HCT116 (cell line): Measurements from ENCODE around the gene CSGALNACT2. TPM values are rescaled to one million over a fixed set of nuclear protein-coding genes. Genes with fewer than 3 reads are reported as not detected.

Experiments used
- ATAC-seq: fragments of 200-7000 bp; cut with Tn5 transposase; 2 replicates; pipeline ENCODE4 v1.9.1; 2020; ENCODE audit warnings: mild to moderate bottlenecking, moderate library complexity
- BruUV-seq: library from RNA; stranded (reverse); fragments of 400-500 nt; replicated peaks from 2 replicates; lab custom pipeline; 2021; lab: Mats Ljungman, UMichigan
- CTCF ChIA-PET: fragments of 300-600 bp; sonication (Branson Sonifier 250); formaldehyde crosslinking; loops from one replicate; lab custom pipeline; 2021; ENCODE audit warnings: antibody characterized with exemption; lab: Charles Lee
- POLR2A ChIA-PET: fragments of 300-600, 350-600 bp; sonication (Branson Sonifier 250); formaldehyde crosslinking; loops from one replicate; lab custom pipeline; 2021; ENCODE audit warnings: antibody characterized with exemption; lab: Charles Lee
- RAD21 ChIA-PET, 2 experiments: fragments of 300-600 bp; sonication (Branson Sonifier 250); formaldehyde crosslinking; loops; one replicate each; lab custom pipeline; 2023; ENCODE audit warnings: low total read pairs in 2 of 2; ENCODE audit not compliant: uncharacterized antibody in 2 of 2, unreplicated experiment in 2 of 2, low non-redundant PET in 1 of 2; lab: Charles Lee
- DNase-seq: peaks from one replicate; pipeline ENCODE4 v3.0.0-alpha.2; 2010; ENCODE audit warnings: low read depth, low spot score
- H2AFZ ChIP-seq: fragments of 200-600 bp; shearing (Covaris generic), sonication (generic); 2 replicates; pipeline ENCODE4 v1.6.1; 2017; ENCODE audit warnings: low read depth, mixed run types, mixed read lengths, antibody characterized with exemption, low read length; ENCODE audit not compliant: poor library complexity, severe bottlenecking
- H3K27ac ChIP-seq: 2 replicates; pipeline ENCODE4 v1.5.1; 2012; ENCODE audit warnings: low read depth, low read length
- H3K27me3 ChIP-seq: fragments of 200-600 bp; sonication (generic); 2 replicates; pipeline ENCODE4 v1.6.1; 2016; ENCODE audit warnings: mixed run types, low read length, mixed read lengths; ENCODE audit not compliant: insufficient read depth
- H3K36me3 ChIP-seq, 2 experiments: fragments of 200-500 bp in 1 of 2; fragments of 200-600 bp in 1 of 2; sonication (Bioruptor generic) in 1 of 2; sonication (generic) in 1 of 2; 2 replicates each; pipeline versions ENCODE4 v1.5.1 to v1.6.1; 2014 to 2016; ENCODE audit warnings: low read length in 2 of 2, inconsistent platforms in 1 of 2, mixed read lengths in 1 of 2, mixed run types in 1 of 2; ENCODE audit not compliant: insufficient read depth in 2 of 2, control insufficient read depth in 1 of 2
- H3K4me1 ChIP-seq, 2 experiments: fragments of 200-600 bp in 1 of 2; sonication (generic) in 1 of 2; 2 replicates each; pipeline versions ENCODE4 v1.5.1 to v1.6.1; 2012 to 2017; ENCODE audit warnings: low read length in 2 of 2, inconsistent platforms in 1 of 2, mild to moderate bottlenecking in 1 of 2, mixed read lengths in 1 of 2, mixed run types in 1 of 2, moderate library complexity in 1 of 2; ENCODE audit not compliant: insufficient read depth in 2 of 2, control insufficient read depth in 1 of 2
- H3K4me2 ChIP-seq: fragments of 200-600 bp; sonication (generic); 2 replicates; pipeline ENCODE4 v1.6.1; 2017; ENCODE audit warnings: mixed run types, low read length, mixed read lengths
- H3K4me3 ChIP-seq, 2 experiments: fragments of 200-600 bp in 1 of 2; sonication (generic) in 1 of 2; replicated peaks in 1 of 2; 2 replicates each; pipeline ENCODE4 v1.5.1; 2011 to 2016; ENCODE audit warnings: low read length in 2 of 2, control low read depth in 1 of 2, low read depth in 1 of 2, mild to moderate bottlenecking in 1 of 2, mixed read lengths in 1 of 2, mixed run types in 1 of 2
- H3K79me2 ChIP-seq: fragments of 200-600 bp; sonication (generic); 2 replicates; pipeline ENCODE4 v1.6.1; 2017; ENCODE audit warnings: mild to moderate bottlenecking, mixed run types, low read length, moderate library complexity, mixed read lengths; ENCODE audit not compliant: insufficient read depth
- H3K9ac ChIP-seq: fragments of 200-600 bp; sonication (generic); 2 replicates; pipeline ENCODE4 v1.6.1; 2016; ENCODE audit warnings: low read length, mixed read lengths
- H3K9me2 ChIP-seq: fragments of 200-600 bp; sonication (generic), shearing (Covaris generic); 2 replicates; pipeline ENCODE4 v1.6.1; 2017; ENCODE audit warnings: mixed run types, mild to moderate bottlenecking, moderate library complexity; ENCODE audit not compliant: insufficient read depth
- H3K9me3 ChIP-seq, 2 experiments: fragments of 200-500 bp in 1 of 2; fragments of 200-600 bp in 1 of 2; sonication (Bioruptor generic) in 1 of 2; sonication (generic) in 1 of 2; 2 replicates each; pipeline ENCODE4 v1.6.1; 2014 to 2017; ENCODE audit warnings: low read length in 2 of 2, mixed read lengths in 2 of 2, inconsistent platforms in 1 of 2, low read depth in 1 of 2, mild to moderate bottlenecking in 1 of 2, mixed run types in 1 of 2, moderate library complexity in 1 of 2; ENCODE audit not compliant: control insufficient read depth in 1 of 2, insufficient read depth in 1 of 2
- H4K20me1 ChIP-seq: fragments of 200-600 bp; sonication (generic), shearing (Covaris generic); 2 replicates; pipeline ENCODE4 v1.6.1; 2017; ENCODE audit warnings: mixed run types, mild to moderate bottlenecking, moderate library complexity; ENCODE audit not compliant: insufficient read depth
- CBX3 ChIP-seq: IDR thresholded peaks from 2 replicates; pipeline ENCODE4 v1.6.1; 2012; ENCODE audit warnings: low read depth
- ELF1 ChIP-seq: IDR thresholded peaks from 2 replicates; pipeline ENCODE4 v1.6.1; 2012; ENCODE audit warnings: low read depth, borderline replicate concordance
- EZH2 ChIP-seq: fragments of 200-600 bp; sonication (generic); IDR thresholded peaks from 2 replicates; pipeline ENCODE4 v1.6.1; 2017; ENCODE audit warnings: antibody characterized with exemption, mixed run types
- EZH2phosphoT487 ChIP-seq: fragments of 200-600 bp; IDR thresholded peaks from 2 replicates; pipeline ENCODE4 v1.6.1; 2018; ENCODE audit warnings: antibody characterized with exemption, borderline replicate concordance
- JUND ChIP-seq: IDR thresholded peaks from 2 replicates; pipeline ENCODE4 v1.6.1; 2012
- SIN3A ChIP-seq: IDR thresholded peaks from 2 replicates; pipeline ENCODE4 v1.6.1; 2012; ENCODE audit warnings: low read depth
- SRF ChIP-seq: IDR thresholded peaks from 2 replicates; pipeline ENCODE4 v1.6.1; 2012; ENCODE audit warnings: low read depth
- YY1 ChIP-seq: IDR thresholded peaks from 2 replicates; pipeline ENCODE4 v1.6.1; 2011; ENCODE audit warnings: low read length, low read depth, moderate library complexity, mild to moderate bottlenecking; ENCODE audit not compliant: insufficient replicate concordance; ENCODE audit errors: extremely low read depth
- ZNF274 ChIP-seq: fragments of 200-500 bp; sonication (Bioruptor generic); IDR thresholded peaks from 2 replicates; pipeline ENCODE4 v1.6.1; 2014; ENCODE audit warnings: mild to moderate bottlenecking, low read depth, low read length, inconsistent platforms
- intact Hi-C: fragments of 100-400 bp; cut with micrococcal nuclease; formaldehyde crosslinking; loops from 2 replicates; pipeline ENCODE4 v1.10.0; 2022
- total RNA-seq: library from RNA; stranded (reverse); gene quantifications from one replicate; pipeline ENCODE4 v1.2.1, GENCODE V29; 2021; ENCODE audit not compliant: unreplicated experiment
- TF ChIP-seq, protein P1 (sequence below): IDR thresholded peaks from 2 replicates; pipeline ENCODE4 v1.6.1; 2012
- TF ChIP-seq, protein P2 (sequence below): IDR thresholded peaks from 2 replicates; pipeline ENCODE4 v1.6.1; 2012; ENCODE audit warnings: low read depth
- TF ChIP-seq, protein P3 (sequence below), 3 experiments: fragments of 200-600 bp in 1 of 3; sonication (generic) in 1 of 3; IDR thresholded peaks in 2 of 3; conservative IDR thresholded peaks in 1 of 3; 2 replicates each; pipeline ENCODE4 v1.5.1; 2012 to 2017; ENCODE audit warnings: low read depth in 2 of 3, low read length in 2 of 3, antibody characterized with exemption in 1 of 3, borderline replicate concordance in 1 of 3, control low read depth in 1 of 3, mild to moderate bottlenecking in 1 of 3, mixed read lengths in 1 of 3, mixed run types in 1 of 3, moderate library complexity in 1 of 3; ENCODE audit not compliant: insufficient read depth in 1 of 3
- TF ChIP-seq, protein P4 (sequence below): IDR thresholded peaks from 2 replicates; pipeline ENCODE4 v1.6.1; 2012

The CSGALNACT2 gene
- total RNA-seq, 1 experiment from 2014 or later: 9.9 TPM

DNA sequence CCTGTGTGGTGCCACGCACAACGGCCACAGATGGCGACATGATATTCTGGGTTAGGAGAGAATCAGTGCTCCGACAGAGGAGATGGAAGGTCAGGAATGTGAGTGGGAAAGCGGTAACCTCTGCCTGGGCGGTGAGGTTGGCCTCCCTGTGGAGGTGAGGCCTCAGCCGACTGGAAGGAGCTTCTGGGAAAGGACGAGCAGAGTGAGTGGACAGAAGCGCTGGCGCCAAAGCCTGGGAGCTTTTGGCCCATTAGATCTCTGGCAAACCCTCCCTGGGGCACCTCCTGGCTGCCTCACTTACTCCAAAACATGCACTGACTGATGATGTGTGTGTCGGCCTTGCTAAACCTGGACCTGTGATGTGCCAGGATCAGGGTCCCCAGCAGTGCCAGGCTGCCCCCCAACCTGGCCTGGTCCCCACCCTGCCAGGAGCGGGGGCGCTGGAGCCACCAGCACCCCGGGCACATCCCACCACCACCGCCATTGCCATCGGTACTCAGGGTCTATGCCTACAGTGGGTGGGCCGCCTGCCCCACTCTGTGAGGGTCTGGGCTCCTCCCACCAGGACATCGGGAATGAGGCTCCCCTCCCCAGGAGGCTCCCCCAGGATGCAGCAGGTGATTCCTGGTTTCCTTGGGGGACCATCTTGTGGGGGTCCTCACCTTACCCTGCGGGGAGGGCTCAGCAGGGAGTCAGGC lies 77.7 kb downstream of the CSGALNACT2 start:
- CTCF ChIA-PET: interaction anchor here (4.7 kb wide), 1 partner anchor 11 kb away, joined by 39 read pairs; no protein-coding TSS in a partner anchor
- TF ChIP-seq SRF (no peak), ELF1 (no peak), SIN3A (no peak), YY1 (no peak), EZH2 (no peak), ZNF274 (no peak), EZH2phosphoT487 (no peak), JUND (no peak), CBX3 (no peak)
- TF ChIP-seq, protein P1, sequence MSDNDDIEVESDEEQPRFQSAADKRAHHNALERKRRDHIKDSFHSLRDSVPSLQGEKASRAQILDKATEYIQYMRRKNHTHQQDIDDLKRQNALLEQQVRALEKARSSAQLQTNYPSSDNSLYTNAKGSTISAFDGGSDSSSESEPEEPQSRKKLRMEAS: no peak
- TF ChIP-seq, protein P2, sequence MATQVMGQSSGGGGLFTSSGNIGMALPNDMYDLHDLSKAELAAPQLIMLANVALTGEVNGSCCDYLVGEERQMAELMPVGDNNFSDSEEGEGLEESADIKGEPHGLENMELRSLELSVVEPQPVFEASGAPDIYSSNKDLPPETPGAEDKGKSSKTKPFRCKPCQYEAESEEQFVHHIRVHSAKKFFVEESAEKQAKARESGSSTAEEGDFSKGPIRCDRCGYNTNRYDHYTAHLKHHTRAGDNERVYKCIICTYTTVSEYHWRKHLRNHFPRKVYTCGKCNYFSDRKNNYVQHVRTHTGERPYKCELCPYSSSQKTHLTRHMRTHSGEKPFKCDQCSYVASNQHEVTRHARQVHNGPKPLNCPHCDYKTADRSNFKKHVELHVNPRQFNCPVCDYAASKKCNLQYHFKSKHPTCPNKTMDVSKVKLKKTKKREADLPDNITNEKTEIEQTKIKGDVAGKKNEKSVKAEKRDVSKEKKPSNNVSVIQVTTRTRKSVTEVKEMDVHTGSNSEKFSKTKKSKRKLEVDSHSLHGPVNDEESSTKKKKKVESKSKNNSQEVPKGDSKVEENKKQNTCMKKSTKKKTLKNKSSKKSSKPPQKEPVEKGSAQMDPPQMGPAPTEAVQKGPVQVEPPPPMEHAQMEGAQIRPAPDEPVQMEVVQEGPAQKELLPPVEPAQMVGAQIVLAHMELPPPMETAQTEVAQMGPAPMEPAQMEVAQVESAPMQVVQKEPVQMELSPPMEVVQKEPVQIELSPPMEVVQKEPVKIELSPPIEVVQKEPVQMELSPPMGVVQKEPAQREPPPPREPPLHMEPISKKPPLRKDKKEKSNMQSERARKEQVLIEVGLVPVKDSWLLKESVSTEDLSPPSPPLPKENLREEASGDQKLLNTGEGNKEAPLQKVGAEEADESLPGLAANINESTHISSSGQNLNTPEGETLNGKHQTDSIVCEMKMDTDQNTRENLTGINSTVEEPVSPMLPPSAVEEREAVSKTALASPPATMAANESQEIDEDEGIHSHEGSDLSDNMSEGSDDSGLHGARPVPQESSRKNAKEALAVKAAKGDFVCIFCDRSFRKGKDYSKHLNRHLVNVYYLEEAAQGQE: no peak
- TF ChIP-seq, protein P3, sequence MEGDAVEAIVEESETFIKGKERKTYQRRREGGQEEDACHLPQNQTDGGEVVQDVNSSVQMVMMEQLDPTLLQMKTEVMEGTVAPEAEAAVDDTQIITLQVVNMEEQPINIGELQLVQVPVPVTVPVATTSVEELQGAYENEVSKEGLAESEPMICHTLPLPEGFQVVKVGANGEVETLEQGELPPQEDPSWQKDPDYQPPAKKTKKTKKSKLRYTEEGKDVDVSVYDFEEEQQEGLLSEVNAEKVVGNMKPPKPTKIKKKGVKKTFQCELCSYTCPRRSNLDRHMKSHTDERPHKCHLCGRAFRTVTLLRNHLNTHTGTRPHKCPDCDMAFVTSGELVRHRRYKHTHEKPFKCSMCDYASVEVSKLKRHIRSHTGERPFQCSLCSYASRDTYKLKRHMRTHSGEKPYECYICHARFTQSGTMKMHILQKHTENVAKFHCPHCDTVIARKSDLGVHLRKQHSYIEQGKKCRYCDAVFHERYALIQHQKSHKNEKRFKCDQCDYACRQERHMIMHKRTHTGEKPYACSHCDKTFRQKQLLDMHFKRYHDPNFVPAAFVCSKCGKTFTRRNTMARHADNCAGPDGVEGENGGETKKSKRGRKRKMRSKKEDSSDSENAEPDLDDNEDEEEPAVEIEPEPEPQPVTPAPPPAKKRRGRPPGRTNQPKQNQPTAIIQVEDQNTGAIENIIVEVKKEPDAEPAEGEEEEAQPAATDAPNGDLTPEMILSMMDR (IDR thresholded peaks at IDR 0.05 in 2 of 3, conservative IDR thresholded peaks at IDR 0.05 in 1 of 3; ENCODE audit: borderline replicate concordance in 1 of 3, insufficient read depth in 1 of 3, low read depth in 2 of 3, low read length in 2 of 3): no peak
- TF ChIP-seq, protein P4, sequence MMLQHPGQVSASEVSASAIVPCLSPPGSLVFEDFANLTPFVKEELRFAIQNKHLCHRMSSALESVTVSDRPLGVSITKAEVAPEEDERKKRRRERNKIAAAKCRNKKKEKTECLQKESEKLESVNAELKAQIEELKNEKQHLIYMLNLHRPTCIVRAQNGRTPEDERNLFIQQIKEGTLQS: no peak
- H3K36me3 ChIP-seq: no peaks in the 10 kb centered on the region
- POLR2A ChIA-PET: no interaction called here
- no peaks in the 10 kb centered on the region for H4K20me1 ChIP-seq
- H3K4me2 ChIP-seq: no peak overlapping the region
- H3K9ac ChIP-seq: no peak overlapping the region
- H3K4me3 ChIP-seq: no peak overlapping the region
- no peaks in the 10 kb centered on the region for H3K79me2 ChIP-seq
- peaks cover 11 to 22% of the 10 kb centered on the region in 2 experiments for H3K4me1 ChIP-seq
- no peak overlapping the region for H3K27ac ChIP-seq
- H3K27me3 ChIP-seq: no peaks in the 10 kb centered on the region
- DNase-seq: no peak
- H2AFZ ChIP-seq: no peak overlapping the region
- ATAC-seq: no peak
- no peaks in the 10 kb centered on the region for H3K9me2 ChIP-seq
- RAD21 ChIA-PET: no interaction called here
- H3K9me3 ChIP-seq: no peaks in the 10 kb centered on the region
- BruUV-seq: no TSS peak
- intact Hi-C loops: no loop called here
